ENCODE data around the gene ETV3.

ETV3 gene

DNA sequence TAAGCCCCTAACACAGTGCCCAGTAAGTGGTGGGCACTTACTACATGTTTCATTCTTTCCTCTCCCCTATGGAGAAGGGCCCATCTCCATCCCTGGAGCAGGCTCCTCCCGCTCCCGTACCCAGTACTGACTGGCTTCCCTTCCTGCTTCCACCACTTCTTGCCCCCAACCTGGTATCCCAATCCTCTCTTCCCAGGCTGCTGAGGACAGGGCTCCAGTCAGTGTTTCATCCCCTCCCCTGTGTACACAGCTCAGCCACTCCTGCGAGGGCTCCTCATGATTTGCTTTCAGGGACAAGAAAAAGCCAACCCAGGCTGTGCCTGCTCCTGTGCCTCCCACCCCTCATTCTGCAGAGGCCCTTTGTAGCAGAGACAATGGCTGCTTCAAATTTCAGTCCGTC lies 20.8 kb upstream of the ETV3 start:
- no peak for DNase-seq

DNA sequence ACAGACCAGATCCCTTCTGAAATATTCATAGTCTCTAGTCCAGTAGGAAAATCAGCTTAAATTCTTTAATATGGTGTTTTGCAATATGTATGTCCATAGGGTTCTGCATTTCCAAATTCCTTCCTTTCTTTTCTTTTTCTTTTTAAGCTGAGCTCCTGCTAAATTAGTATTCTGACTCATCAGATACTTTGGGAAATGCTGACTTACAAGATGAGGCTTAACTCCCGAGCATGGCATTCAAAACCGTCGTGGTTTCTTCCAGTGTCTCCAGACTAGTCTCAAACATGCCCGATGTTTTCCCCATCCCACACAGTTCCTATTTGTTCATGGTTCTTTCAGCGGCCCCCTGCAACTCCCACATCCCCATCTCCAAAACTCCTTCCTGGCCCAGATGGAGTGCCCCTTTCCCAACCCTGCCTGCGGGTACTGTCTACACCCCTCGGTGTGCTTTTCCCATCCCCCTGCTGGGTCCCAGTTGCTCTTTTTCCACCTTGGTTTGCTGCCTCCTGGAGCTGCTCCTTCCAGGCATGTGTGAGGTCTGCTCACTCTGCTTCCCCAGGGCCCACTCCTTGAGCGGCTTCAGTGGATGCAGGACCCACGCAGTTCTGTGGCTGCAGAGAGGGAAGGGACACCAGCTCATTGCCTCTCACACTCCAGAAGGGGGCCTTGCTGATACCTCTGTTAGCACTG lies 19.5 kb upstream of the ETV3 start:
- DNase-seq, result no peak

DNA sequence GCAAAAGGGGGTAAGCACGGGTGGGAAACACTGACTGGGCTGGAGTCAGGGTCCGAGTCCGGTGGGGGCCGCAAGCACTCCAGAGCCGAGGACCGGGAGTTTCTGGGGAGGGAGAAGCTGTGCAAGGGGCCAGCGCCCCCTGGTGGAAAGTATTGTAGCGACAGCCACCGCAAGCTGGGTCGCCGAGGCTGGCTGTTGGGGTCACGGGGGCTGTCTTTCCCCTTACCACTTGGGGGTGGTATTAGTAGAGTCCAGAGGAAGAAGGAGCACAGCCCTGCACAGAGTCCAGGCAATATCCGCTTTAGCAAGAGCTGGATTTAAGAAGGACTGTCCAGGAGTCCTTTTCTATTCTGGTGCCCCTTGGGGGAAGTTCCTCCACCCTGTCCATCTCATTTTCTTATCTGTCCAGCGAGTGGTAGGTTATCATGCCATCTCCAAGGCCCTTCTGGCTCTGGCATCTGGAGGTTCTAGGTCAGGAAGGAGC lies 17.9 kb upstream of the ETV3 start:
- no peak for DNase-seq

DNA sequence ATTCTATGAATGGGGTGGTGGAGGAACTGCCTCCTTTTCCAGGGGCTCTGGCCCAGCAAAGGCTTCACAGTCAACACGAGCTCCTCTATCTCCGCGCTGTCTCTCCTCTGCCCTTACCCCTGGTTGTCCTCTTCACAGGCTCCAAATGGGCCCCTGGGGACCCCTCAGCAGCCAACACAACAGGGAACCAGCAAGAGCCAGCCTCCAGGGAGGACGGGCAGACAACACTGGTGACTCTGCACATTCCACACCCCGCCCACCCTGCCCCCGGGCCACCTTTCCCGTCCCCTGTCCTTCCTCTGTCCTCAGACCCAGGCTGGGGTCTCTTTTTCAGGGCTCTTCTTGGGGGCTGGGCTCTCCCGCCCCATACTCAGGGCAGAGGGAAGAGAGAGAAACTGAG lies 17.5 kb upstream of the ETV3 start:
- DNase-seq, result no peak

DNA sequence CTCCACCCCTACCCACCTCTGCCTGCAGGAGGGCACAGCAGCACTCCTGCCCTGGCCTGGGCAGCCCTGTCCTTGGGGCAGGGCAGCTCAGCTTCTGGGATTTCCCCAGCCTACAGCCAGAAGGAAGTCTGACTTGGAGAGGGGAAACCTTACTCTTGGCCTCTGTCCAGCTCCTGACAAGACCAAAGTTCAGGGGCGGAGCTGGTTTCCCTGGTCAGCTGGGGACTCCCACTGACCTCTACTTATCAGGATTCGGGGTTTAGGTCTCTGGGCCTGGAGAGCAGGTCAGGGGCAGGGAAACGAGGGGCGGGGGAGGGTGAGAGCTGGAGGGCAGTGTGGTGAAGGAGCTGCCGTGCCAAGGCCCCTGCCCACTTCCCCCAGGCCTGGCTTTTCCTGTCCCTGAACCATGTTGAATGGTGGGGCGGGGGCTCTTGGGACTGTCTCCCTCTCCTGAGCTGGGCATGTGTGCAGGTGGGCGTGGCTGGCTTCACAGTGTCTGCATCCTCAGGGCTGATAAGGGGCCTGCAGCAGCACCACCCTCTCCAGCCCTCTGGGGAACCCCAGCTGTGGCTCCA lies 16.8 kb upstream of the ETV3 start:
- DNase-seq, result no peak

DNA sequence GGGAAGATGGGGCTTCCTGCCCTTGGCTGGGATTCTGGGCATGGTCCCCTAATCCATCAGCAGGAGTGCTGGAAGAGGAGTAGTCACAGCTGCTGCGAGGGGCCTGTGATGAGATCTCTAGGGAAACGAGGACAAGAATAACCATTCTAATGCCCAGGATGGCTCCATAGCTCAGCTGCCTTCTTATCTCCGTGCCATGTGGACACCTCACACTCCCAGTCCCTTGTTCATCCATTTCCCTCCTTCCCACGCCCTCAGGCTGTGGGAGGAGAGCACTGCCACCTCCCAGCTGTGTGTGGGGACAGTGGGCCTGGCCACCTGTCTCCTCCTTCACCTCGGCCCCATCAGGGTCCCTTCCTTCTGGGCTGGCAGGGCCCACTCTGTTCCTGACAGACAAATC lies 16.1 kb upstream of the ETV3 start:
- DNase-seq, result no peak

DNA sequence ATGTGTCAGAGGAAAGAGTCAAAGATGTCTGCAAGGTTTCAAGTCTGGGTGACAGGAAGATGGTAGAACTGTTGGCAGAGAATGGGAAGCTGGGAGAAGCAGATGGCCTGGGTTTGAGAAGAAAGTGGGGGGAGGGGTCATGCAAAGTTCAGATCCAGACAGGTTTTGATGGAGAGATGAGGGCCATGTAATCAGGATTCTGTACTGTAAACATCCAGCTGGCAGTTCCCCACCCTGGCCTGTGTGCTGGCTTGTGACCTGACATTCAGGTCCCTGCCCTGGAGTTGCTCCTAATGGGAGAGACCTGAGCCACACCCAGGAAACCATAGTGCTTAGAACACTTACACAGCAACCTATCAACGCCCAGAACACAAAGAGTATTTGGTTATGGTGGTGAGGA lies 15.6 kb upstream of the ETV3 start:
- no peak for DNase-seq

DNA sequence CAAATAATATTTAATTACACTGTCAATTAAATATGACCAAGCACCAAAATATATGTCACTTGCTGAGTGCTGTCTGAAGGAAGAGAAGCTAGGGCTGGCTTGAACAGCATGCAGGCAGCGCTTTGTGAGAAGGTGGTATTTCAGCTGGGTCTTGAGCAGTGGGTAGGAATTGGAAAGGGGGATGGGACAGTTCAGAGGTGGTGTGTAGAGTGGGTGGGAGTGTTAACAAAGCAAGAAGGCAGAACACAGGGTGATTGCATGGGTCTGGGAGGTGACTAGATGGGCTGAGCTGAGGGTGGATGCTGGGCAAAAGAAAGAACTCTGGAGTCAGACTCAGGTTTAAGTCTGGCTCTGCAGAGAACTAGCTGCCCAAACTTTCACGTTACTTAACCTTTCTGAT lies 14.3 kb upstream of the ETV3 start:
- no peak for DNase-seq

DNA sequence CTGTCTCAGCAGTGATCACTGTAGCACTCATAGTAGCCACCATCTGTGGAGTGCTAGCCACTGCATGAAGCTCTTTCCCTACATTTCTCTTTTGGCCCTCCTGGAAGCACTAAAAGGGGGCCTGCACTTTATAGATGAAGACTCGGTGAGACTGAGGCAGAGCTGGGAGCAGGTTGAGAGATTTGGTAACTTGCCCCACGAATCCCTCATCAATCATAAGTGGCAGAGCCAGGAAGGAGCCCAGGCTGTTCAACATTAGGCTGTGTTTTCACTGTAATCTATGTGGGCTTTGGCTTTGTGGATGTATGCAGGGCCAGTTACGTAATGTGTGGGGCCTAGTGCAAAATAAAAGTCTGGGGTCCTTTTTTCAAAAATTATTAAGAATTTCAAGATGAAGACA lies 13.3 kb upstream of the ETV3 start:
- no peak for DNase-seq

DNA sequence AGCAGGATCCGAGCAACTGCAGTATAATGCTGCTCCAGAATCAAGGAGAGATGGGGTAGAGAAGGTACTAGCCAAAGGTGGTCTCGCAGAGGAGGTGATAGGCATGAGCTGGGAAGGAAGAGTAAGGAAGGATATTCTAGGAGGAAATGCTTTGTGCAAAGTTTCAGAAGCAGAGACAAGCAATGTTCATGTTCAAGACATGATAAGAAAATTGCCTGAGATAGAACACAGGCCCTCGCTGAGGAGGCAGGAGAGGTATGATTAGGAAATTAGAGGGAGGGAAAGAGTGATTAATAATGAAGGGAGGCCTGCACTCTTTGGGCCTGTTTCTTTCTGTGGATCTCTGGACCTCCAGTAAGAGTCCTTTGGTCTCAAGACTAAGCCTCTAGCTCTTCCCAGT lies 12.9 kb upstream of the ETV3 start:
- no peak for DNase-seq

DNA sequence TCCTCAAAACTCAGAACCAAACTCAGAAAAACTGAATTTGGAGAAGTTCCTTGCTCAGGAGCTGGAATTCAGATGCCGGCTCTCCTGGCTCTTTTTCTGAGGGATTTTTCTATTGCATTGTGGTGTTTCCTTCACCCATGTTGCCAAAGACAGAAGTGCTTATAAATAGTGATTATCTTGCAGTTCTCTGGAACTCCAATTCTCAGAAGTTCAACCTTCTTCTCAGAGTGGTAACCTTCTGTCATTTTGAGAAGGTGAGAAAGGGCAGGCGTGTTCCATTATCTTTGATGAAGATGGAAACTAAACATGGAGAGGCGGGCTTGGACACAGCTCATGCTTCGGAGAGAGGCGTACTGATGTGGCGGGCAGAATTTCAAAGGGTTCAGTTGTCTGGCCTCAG lies 12.4 kb upstream of the ETV3 start:
- no peak for DNase-seq

DNA sequence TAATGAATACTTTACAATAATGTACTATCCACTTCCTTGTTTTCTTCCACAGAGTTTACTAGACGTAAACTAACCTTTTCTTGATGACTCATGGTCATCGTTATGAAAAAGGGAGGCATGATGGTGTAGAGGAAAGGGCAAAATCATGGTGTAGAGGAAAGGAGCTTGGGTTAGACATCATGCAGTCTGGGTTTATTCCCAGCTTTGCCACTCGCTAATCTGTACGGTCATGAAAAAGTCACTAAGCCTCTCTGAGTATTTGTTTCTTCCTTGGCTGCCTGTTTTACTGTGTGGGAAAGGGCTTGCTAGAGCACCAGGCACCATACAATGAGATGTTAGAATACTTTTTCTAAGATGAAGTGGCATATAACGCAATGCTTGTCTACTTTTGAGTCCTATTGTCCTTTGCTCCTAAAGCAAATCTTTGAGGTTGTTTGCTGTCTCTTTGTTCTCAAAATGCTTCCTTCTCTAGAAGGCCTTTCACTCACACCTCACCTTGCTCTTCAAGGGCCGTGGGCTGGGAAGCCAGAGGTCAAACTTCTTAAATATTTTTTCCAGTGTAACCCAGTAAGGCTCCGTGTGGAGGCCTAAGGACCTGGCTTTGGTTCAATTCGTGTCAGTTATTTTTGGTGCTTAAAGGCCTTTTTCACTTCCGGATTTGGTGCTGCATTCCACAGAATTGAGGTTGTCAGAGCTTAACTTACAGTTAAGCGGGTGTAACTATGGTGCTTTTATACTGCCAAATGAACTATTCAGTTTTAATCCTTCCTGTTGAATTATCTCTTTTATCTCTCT lies 9.9 kb upstream of the ETV3 start:
- no peak for DNase-seq

DNA sequence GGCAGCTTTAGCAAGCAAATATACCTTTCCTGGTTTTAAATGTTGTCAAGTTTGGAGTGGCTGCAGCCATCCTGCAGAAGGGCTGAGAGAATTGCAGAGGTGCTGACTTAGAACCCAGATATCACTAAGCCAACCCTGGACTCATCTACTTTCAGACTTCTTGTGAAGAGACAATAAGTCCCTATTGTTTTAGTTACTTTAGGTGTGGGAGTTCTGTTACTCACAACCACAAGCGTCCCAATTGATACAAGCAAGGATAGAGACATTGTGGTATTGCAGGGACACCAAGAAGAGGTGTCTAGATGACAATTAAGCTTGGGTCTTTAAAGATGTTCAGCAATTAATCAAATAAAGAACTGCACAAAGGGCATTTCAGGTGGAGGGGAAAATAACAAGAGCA lies 8.8 kb upstream of the ETV3 start:
- no peak for DNase-seq

DNA sequence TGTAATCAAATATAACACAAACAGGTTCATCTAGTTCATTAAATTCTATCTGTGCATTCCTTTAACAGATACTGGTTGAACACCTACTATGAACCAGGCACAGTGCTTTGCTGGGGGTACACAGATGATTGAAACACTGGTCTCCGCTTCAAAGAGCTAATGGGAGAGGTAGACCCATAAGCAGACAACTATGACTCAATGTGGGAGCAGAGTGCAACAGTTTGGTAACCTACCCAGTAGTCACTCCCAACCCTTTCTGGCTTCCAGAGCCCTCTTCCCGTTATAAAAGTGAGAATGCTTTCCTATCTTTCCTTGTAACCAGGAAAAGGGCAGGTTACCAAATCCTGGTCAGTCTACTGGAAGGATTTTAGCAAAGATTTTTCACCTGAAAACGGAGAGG lies 8.0 kb upstream of the ETV3 start:
- DNase-seq, result no peak

DNA sequence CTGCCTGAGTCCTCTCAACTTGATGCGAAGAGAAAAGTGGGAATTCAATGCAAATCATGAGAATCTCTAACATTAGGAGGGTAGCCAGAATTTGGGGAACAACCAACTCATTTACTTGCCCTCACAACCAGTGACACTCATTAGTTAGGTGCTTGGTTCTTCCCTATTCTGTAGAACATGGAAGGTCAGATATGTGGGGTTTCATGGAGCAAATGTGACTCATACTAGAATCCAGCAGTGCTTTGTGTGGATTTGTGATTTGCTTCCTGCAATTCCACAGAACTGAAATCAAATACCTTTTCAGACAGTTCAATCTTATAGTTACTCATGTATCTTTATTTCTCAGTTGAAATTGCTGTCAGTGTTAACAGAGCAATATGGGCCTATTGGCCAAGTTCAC lies 6.9 kb upstream of the ETV3 start:
- DNase-seq, result no peak

DNA sequence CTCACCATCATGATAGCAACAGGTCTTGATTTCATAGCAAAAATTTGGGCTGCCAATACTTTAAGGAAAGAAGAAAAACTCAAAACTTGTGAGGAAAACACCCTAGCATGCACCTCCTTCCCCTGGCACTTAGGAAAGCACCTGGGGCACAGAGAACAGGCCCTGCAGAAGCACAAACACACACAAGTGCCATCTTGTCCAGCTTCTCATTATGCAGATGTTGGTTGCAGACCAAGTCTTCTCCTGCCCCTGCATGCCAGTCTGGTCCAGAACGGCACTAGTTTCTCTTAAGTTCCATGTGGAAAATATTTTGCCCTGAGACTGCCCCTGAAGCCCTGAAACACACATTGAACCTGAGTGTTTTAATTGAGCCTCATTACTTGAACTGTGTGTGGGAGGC lies 6.3 kb upstream of the ETV3 start:
- no peak for DNase-seq

DNA sequence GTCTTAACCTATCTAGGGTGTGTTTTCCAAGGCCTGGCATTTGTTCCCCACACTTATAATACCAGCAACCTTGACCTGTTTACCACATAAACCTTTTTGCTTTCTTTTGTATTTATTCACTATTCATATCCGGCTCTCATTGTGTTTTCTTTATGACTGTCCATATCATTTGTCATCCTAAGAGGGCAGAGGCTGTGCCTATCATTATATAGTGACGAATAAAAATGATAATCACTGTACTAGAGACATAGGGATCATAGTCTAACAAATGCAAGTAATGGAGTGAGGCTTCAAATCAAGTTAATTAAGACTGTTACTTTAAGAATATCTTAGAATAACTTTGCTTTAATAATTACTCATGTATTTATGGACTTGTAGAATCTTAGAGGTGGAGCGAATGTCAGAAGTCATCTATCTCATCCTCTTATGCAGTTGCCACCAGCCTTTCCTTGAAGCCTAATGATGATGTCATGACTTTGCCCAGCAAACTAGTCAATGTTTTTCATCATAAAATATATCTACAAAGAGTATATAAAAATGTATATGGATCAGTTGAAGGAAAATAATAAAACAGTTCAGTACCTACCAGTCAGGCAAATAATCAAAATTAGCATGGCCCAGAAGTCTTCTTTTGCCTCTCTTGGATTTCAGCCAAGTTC lies 4.7 kb upstream of the ETV3 start:
- no peak for DNase-seq

DNA sequence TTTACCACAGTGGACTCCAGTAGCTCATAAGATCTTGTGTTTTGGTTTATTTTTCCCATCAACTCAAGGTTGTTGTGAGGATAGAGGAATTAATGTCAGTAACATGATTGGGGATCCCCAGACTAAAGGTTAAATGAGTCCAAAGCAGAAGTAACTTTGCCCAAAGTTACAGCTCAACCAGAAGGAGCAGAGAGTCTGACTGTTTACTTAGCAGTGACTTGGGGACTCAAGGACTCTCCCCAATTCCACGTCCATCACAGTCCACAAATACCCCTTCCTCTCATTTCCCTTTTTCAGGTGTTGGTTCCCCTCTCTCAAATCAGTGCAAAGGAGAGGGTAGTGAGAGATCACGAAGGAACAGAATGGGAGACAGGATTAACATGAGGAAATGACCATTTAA lies 4.0 kb upstream of the ETV3 start:
- DNase-seq, result no peak

DNA sequence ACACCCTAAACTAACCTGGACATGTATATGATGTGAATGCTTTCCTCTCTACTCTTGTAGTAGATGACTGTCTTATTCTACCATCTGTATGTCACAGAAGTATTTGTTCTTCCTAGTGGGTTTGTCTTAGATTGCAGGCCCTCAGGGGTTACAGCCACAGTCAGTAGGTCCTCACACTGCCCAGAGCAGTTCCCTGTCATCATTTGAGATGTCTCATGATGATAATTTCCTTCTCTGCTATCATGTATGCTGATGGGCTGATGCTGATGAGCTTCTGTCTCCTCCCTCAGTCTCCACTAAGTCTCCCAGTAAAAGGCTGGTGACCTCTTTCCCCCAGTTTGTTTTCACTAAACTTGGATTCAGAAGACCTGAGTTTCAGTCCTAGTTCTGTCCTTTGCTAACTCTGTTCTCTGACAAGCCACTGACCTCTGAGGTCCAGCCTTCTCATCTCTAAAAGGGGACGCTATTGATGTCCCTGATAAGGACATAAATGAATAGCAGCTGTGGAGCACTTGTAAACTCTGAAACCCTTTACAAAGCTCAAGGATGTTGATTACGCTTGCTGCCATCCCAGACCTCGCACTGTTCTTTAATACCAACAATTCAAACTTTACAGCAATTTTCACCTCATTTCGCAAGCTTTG lies 3.1 kb upstream of the ETV3 start:
- no peak for DNase-seq

DNA sequence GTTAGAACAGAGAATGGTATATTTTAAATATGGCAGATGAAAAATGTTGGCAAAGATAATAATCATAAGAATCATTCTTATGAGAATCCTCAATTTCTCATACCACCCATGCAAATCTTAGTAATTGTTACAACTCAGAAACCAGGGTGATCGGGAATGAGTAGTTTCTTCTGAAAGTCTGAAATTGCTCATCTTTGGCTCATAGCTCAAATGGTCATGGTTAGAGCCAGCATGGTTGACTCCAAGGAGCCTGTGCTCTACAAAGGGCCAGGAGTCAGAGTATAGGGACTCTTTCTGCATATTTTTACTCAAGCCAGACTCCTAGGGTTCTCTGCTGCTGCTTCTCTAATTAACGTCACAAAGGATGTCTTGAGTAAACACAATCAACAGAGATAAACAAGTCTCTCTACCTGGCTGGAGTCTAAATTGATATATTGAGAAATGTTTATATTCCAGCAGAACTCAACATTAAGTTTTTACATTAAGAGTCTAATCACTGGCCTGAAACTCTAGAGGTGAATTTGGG lies 1.9 kb upstream of the ETV3 start:
- no peak for DNase-seq

DNA sequence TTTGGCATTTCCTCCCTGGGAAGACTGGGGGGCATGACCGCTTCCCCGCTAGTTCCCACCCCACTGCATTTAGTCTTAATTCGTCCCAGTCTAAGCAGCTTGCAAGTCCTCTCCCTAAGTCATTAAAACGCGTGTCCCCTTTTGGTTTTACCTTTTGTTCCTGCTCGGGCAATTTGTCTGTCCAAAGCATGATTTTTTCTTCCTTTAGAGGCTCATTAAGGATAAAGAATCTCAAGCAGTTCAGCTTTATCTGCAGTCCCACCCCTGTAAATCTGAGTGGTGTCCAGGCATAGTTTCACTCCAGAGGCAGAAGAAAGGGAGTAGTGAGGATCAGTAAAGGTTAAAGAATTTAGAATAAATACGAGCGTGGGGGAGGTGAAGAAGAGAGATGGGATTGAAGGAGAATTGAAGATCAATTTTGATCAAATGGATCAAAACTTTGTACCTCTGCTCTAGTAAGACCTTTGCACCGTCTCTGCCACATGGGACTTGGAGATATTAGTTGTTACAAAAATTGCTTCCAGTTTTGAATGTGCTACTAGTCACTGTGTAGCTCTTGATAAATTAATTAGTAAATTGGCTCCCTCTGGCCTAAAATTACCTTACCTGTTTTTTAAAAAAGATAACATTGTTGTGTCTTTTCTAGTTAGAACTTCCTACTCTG lies 989 bp upstream of the ETV3 start:
- DNase-seq, result no peak

DNA sequence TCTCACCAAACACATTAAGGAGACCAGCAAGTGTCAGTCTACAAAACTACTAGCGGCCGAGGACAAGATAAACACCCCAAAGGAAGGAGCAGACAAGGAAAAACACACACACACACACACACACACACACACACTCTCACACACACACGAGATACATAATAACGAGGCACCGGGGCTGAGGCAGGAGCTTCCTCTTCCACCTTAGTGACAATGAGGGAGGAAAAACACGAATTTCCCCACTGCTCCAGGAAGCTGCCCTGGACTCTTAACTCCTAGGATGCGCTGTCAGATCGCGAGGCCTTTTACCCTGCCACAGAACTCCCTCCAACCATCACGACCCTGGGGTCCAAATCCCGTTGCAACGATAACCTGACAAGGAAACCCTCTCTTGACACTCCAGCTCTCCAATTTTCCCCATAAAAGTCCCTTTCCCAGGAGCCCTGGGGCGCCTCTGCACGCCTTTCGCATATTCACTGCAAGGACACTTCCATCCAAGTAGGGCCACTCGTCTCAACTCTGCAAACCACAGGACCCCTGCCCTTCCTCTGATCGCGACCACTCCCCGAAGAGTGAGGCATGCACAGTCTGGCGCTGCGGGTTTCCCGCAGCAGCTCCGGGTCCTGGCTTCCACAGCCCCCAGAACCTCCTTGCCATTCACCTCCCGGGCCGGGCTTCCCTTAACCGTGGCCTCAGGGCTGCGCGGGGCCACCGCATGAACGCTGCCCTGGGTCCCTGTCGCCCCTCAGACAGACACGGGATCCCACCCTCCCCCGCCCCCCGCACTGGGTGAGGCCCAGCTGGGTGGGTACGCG lies 581 bp downstream of the ETV3 start:
- DNase-seq, result no peak

Measured in NCI-H524 treated with DMSO at 0.1 percent for 48 hours (cell line).